ENCODE data around the gene BMP5.

BMP5 gene

GRCh38 chr6:55841341-55841740 is 34.0 kb downstream of the BMP5 start:
- no peak for DNase-seq (ENCODE audit: extremely low read depth, low read depth)
- no peak for TF ChIP-seq CTCF (IDR thresholded peaks at IDR 0.05; ENCODE audit: low read depth, low read length)

- no peak for DNase-seq (ENCODE audit: extremely low read depth, low read depth)
- TF ChIP-seq CTCF (IDR thresholded peaks at IDR 0.05; ENCODE audit: low read depth, low read length): no peak
Measured at GRCh38 chr6:55839080-55839479, 36.3 kb downstream of the BMP5 start.

- no peak for DNase-seq (ENCODE audit: extremely low read depth, low read depth)
- TF ChIP-seq CTCF (IDR thresholded peaks at IDR 0.05; ENCODE audit: low read depth, low read length): no peak
Measured at GRCh38 chr6:55836945-55837344, 38.4 kb downstream of the BMP5 start.

- no peak for DNase-seq (ENCODE audit: extremely low read depth, low read depth)
- TF ChIP-seq CTCF (IDR thresholded peaks at IDR 0.05; ENCODE audit: low read depth, low read length): no peak
Measured at GRCh38 chr6:55836481-55836880, 38.9 kb downstream of the BMP5 start.

- DNase-seq (ENCODE audit: extremely low read depth, low read depth): no peak
- TF ChIP-seq CTCF (IDR thresholded peaks at IDR 0.05; ENCODE audit: low read depth, low read length): no peak
Measured at GRCh38 chr6:55835220-55835619, 40.2 kb downstream of the BMP5 start.

- TF ChIP-seq CTCF (IDR thresholded peaks at IDR 0.05; ENCODE audit: low read depth, low read length): no peak
- DNase-seq (ENCODE audit: extremely low read depth, low read depth): no peak
Measured at GRCh38 chr6:55833284-55833683, 42.1 kb downstream of the BMP5 start.

GRCh38 chr6:55827818-55828522 is 47.4 kb downstream of the BMP5 start:
- DNase-seq (ENCODE audit: extremely low read depth, low read depth): no peak
- no peak for TF ChIP-seq CTCF (IDR thresholded peaks at IDR 0.05; ENCODE audit: low read depth, low read length)

Measured in AG09319 (cell line).